NCI-H1930 (cell line): Measurements from ENCODE around the gene SGCA.

ENCODE experiments used
- DNase-seq, 2 experiments: peaks; one replicate each; lab custom pipeline; 2025; lab: John Stamatoyannopoulos, UW

Gene SGCA

DNA sequence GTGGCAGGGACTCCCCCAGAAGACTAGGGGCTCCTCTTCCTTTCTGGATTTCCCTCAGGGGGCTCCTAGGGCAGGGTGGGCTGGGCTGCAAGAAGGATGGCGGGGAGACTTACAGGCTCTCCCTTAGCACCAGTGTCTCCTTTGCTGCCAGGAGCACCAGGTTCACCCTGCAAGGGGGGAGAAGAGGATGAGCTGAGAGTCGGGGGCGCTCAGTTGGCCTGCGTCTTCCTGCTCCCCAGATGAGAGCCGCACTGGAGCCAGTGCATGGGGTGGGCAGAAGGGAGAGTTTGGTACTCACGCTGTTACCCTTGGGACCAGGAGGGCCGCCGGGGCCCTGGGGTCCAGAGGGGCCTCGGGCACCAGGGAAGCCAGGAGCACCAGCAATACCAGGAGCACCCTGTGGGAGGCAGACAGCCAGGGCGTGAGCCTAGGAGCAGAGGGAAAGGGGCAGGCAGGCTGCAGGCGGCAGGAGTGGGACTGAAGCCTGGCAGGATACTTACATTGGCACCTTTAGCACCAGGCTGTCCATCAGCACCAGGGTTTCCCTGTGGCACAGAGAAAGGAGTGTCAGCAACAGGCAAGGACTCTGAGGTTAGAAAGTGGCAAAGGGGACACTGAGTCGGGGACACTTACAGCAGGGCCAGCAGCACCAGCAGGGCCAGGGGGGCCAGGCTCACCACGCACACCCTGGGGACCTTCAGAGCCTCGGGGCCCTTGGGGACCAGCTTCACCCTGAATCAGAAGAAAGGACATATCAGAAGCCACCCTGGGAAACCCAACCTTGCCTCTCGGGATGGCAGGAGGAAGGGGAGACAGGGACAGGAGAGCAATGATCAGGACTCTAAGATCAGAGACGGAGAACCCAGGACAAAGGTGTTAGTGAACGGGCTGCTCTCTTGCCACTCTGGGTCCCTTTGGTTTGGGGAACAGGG, 29.4 kb downstream of the SGCA start:
- DNase-seq = no peak

DNA sequence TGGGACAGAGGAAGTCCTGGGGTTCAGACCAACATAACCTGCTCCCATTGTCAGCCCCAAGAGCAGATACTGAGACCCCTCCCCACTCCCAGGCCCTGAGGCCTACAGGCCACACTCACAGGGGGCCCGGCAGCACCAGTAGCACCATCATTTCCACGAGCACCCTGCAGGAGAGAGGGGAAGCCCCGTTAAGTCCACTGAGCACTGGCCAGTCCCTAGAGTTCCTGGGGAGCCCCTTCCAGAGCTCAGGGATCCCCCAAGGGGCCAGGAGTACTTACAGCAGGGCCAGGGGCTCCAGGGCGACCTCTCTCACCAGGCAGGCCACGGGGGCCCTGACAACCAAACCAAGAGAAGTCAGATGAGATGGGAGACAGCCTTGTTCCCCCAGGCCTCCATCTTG, 30.2 kb downstream of the SGCA start:
- DNase-seq = no peak

DNA sequence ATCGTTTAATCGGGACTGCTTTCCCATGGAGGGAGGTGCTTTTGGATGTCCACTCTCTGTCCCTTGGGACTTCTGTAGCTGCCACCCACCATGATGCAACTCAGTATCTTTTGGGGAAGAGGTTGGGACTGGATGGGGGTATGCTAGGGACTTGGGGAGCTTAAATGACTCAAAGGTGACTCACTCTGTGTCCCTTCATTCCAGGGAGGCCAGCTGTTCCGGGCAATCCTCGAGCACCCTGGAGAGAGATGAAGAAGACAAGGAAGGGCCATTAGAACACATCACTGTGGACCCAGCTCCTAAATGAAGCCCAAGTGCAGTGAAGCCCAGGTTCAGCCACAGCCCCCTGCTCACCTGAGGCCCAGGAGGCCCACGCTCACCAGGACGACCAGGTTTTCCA, 31.0 kb downstream of the SGCA start:
- no peak for DNase-seq

DNA sequence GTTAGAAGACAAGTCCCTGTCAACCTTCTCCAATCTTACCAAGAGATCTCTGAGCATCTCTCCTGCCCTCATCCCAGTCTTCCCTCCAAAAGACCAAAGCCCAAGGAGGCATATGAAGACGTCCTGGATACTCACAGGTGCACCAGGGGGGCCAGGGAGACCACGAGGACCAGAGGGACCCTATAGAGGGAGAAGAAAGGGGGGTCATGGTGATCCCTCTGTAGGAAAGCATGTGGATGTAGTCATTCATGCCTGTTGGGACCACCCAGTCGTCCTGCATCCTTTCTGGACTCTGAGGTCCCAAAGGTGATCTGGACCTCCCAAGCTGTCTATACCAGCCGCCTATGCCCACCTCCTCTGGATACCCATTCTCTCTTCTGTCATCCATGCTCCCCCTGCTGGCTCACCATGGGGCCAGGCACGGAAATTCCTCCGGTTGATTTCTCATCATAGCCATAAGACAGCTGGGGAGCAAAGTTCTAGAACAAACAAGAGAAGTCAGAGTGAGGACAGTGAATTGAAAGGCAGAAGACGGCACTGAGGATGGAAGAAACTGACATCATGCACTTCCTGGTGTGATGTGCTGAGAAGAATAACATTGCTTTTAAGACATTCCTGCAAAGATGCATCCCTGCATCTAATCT, 32.3 kb downstream of the SGCA start:
- DNase-seq = peak; percentile 18 to 26

DNA sequence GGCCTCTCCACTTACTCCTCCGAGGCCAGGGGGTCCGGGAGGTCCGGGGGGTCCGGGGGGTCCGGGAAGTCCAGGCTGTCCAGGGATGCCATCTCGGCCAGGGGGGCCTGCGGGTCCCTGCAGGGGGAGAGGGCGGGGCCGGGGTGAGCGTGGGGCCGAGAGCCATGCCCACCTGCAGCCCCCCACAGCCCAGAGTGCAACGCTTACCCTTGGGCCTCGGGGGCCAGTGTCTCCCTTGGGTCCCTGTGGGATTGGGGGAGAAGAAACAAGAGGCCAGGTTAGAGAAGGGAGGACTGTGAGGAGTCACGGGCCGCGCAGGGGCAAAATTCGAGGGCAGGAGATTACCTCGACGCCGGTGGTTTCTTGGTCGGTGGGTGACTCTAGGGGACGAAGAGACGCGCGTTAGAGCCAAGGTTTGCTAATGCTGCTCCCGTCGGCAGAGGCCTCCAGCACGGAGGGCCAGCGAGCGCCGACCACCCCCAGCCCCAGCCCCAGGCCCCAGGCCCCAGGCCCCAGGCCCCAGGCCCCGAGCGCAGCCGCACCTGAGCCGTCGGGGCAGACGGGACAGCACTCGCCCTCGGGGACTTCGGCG, 33.5 kb downstream of the SGCA start:
- DNase-seq = no peak

DNA sequence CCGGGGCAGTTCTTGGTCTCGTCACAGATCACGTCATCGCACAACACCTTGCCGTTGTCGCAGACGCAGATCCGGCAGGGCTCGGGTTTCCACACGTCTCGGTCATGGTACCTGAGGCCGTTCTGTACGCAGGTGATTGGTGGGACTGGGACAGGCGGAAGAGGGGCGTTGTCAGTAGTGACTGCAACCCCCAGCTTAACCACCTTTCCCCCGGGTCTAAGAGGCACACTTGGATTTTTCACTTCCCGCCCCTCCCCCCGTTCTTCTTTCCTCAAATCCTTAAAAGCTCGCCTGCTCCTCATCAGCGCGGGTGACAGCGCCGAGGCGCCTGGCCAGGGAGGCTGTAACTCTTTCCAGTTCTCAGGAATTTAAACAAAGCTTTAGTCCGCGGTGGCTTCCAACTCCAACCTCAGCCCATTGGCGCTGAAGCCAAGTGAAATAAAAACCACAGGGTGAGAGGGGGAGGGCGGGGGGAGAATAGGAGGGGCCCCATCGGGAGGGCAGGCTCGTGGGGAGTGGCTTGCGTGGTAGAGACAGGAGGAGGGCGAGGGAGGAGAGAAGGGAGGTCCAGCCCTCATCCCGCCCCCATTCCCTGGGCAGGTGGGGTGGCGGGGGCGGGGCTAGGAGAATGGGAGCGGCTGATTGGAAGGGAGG, 34.1 kb downstream of the SGCA start:
- DNase-seq = peak; percentile 17 to 41

DNA sequence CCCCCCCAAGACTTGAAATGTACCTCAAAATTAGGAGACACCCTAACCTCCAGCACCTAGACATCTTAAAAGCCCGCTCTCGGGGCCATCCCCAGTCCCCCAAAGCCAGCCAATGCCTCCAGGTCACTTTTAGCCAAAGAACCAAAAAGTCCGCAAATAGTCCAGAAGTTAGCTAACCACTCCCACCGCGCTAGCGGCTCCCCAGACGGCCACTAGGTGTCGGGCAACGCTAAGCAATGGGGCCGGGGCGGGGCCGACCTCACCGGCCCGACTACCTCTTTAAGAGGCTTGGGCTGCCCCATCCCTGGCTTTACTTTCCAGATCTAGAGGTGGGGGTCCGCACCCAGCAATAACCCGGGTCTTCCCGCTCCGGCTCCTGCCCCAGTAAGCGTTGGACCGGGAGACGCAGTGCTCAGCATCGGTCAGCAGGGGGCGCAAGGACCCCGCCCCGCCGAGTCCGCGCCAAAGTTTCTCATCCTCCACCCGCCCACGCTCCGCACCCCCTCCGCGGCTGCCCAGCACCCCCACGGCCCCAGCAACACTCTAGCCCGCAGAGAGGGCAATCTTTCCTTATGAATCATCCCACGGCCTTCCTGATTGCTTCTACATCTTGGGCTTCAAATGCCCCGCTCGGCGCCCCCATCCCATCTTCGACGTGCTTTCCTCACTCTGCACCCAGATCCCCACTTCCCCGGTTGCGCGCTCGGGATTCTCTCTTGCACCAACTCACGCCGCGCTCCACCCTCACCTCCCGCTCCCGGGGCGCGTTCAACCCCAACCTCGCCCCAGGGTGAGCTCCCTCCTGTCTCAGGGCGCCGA, 34.9 kb downstream of the SGCA start:
- DNase-seq = peak; percentile 17 to 66

DNA sequence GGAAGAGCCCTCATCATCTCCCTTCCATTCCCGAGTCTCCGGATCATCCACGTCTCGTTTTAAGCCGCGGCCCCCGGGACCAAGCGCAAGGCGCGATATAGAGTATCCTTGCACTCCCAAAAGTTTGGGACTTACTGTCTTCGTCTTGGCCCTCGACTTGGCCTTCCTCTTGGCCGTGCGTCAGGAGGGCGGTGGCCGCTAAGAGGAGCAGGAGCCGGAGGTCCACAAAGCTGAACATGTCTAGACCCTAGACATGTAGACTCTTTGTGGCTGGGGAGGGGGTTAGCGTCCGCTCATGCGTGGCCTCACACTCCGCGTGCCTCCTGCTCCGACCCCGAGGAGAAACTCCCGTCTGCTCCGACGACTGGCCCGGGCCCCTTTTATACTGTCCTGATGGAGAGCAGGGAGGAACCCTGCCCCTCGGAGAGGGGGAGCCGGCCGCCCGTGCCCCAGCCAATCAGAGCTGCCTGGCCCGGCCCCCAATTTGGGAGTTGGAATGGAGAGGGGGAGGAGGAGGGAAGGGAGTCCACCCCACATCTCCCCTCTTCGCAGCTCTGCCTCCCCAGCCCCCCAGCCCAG, 35.6 kb downstream of the SGCA start, which contains the start of gene COL1A1:
TSS of gene COL1A1 (minus strand) at position 356 of the 579 bp plus-strand sequence. CDS start at position 238, 118 bp downstream.
- no peak for DNase-seq

DNA sequence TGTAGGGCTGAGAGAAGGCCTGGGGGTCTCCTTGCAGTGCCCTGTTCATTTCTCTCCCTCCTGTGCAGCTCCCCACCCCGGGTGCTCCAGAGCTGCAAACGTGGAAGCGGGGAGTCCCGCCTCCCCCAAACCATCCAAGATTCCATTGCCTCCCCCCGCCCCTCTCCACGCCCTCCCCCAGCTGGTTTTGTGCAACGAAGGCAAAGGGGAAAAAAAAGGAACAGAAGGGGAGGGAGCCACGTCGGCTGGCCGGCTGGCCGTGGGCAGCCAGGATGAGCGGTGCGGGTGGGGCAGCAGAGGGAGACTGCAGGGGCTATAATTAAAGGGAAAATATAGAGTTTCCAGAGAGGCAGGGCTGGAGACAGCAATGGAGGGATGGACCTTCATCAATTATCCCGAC, 37.3 kb downstream of the SGCA start:
- DNase-seq = no peak

DNA sequence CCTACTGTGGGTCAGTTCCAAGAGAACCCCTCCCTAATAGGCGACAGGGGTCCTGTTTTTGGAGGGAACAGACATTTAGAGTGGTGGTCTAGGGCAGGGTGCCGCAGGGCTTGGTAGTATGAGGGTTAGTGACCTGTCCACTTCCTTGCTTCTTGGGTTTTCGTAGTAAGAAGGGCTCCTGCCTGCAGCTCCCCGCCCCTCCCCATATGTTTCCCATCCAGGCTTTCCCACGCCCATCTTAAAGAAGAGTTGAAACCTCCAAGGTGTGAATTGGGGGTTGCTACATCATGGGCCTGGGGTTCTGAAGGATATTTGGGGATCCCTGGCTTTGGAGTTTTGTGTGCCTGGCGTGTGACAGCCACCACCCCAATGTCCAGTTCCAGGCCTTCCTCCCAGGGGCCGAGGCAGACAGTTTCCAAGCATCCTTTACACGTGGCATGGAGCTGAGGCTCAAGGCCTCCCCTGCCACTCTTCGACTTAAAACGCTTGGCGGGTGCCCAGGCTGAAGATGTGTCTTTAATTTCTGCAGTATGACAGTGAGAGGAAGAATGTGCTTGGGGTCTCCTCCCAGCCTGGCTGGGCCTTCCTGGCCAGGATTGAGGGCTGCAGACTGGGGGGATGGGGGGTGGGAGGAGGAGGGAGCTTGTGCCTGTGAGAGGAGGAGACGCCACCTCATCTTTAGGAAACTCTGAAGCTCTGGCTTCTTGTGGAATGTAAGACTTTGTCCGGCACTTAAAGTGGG, 38.0 kb downstream of the SGCA start:
- no peak for DNase-seq

DNA sequence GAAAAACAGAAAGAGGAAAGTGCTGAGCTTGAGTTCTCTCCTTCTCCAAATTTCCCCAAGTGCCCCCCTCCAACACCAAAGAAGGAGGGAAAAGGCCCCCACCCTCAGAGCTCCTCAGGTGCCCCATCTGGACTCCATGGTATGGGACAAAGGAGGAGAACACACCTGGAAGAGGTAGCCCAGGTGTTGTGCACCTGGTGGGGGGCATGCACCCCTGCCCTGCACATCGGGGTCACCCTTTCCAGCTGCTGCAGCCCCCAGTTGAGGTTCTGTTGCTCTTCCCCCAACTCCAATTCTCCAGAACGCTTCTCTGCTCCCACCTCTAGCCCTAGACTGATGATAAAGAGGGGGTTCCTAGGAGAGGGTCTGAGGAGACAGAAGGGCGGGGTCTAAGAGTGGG, 38.6 kb downstream of the SGCA start:
- DNase-seq = no peak

DNA sequence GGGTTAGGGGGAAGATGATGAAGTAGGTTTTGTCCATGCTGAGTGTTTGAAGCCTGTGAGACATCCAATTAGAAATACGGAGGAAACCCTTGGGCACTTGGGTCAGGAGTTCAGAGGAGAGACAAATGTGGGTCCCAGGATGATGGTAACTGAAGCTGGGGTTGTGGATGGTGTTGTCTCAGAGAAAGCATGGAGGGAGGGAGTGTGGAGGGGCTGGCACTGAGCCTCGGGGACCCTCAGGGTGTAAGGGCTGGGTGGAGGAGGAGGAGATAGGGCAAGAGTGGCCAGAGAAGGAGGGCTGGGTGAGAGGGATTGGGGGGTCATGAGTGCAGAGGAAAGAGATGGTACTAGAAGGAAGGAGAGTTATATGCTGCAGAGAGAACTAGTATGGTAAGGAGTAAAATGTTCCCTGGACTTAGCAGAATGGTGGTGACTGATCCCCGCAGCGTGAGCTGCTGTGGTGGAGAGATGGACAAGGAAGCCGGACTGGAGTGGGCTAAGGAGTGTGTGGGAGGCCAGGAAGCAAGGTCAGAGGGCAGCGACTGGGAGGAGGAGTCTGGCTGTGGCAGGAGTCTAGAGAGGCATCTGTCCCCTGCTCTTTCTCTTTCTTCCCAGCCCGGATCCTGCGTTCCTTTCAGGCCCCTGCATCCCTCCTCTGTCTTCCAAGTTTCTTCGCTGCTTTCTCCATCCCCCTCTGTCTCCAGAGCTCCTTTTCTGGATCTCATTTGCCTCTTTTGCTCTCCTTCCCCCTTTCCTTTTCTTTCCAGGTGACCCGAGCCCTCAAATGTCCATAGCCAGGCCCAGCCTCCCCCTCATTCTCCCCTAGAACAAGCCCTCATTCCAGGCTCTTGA, 39.5 kb downstream of the SGCA start:
- DNase-seq = no peak

DNA sequence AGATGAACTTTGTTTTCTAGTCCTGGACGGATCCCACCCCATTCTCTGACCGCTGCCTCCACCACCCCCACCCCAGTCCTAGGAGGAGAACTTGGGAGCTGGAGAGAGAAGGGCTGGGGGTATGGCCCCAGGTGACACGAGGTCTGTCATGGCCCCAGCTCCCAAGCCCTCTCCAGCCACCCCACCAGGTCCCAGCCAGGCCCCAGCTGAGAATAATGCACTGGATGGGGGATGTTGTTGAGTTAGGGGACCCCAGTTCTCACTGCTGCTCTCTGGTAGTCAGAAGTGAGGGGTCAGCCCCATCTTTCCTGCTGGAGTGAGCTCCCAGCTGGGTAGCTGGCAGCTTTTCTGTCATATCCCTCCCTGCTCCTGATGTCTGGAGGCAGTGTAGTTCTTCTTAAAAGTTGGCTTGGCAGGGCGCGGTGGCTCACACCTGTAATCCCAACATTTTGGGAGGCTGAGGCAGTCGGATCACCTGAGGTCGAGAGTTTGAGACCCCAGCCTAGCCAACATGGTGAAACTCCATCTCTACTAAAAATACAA, 40.2 kb downstream of the SGCA start:
- no peak for DNase-seq

DNA sequence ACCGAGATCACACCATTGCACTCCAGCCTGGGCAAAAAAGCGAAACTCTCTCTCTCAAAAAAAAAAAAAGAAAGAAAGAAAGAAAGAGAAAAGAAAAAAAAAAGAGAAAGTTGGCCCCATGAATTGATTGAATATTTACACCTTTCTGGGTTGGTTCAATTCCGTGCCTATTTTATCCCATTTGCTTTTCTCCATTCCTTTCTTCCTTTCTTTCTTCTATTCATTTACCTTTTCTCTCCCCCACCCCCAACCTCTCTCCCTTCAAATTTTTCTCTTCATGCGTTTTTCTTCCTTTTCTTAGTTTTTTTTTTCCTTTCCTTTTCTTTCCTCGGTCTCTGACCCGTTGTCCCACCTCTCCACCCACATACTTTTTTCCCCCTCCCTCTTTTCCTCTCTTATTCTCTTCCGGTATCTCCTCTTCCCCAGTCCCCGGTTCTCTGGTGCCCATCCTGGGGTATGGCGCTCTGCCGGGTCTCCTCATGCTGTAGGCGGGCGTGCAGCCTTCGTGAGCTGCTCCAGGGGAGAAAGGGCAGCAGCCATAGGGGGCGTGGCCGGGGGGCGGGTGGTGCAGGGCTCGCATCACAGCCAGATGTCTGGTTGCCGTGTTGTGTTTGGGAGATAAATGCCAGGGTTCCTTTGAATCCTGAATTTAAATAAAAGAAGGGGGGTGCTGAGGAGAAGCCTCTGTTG, 40.9 kb downstream of the SGCA start:
- DNase-seq = peak in 1 of 2 experiments; percentile 6

DNA sequence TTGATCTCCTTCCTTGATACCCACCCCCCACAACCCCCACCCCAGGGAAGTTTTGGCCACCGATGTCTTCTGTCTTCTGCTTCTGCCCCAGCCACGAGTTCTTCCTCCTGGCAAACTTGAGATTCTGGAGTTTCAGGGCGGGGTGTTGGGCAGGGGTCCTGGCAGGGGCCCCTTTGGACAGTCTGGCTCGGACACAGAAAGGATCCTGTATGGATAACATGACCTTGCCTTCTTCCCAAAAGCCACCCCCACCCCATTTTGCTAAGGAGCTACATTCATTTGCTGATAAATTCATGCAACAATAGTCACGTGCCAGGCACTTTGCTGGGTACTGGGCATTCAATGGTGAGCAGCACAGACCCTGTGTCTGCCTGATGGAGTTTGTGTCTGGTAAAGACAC, 41.5 kb downstream of the SGCA start:
- no peak for DNase-seq

DNA sequence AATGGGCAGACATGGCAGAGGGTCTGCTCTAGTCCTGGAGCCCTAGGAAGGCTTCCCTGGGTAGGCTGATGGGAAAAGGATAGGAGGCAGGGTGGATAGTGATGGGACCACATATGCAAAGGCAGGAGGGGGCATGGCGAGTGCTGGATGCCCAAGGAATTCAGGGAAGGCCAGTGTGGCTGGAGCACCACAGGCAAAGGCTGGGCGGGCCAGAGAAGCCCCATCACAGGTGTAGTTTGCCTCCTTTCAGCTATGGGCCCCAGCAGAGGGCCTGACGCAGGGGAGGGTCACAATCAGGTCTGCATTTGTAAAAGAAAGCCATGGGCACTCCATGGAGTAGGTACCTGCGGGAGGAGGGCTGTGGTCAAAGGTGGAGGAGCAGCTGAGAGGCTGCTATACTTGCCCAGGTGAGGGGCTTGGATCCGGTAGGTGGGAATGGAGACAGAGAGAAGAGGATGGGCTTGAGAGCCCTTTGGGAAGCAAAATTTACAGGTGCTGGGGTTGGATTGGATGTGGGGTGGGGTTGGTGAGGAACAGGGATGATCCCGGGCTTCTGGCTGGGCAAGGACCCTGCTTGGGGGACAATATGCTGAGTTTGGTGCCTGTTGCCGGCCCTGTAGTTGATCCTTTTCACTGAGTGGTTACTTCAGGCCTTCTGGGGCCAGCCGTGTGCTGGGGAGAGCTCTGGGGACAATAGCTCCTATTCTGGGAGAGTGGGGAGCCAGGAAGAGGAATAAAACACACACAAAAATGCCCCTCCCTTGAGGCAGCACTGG, 42.2 kb downstream of the SGCA start:
- no peak for DNase-seq

DNA sequence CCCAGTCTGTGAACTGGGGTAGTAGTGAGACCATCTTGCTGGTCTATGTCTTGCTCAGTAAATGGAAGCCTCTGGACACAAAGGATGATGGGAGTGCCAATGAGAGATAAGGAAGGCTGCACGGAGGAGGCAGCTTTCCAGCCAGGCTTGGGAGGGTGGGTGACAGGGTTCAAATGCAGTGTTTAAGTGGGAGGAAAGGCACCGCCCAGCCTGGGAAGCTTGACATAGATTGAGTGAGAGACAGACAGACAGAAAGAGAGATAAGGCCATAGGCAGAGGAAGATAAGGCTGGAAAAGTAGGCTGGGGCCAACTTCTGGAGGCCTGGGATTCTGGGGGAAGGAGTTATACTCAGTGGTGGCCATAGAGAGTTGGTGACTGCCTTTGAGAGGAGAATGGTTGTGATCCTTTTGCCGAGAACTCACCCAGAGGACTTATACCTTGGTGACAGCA, 42.8 kb downstream of the SGCA start:
- DNase-seq = no peak

DNA sequence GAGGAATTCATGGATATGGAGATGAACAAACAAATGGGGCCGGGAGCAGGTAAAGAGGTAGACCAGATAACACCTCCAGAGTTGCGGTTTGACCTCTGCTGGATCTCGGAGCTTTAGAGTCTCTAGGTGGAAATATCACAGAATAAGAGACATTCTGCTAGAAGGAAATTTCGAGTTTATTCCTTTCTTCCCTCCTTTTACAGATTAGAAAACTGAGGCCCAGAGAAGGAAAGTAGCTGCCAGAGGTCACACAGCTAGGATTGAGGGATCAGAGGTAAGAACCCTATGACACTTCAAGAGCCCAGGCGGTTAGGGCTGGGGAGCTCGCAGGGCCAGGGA, 43.3 kb downstream of the SGCA start:
- DNase-seq = no peak
